ENCODE data around the gene SEC24C. TPM values are rescaled to one million over a fixed set of nuclear protein-coding genes. Genes with fewer than 3 reads are reported as not detected.

SEC24C gene
- polyA plus RNA-seq, 1 donor: 66.9 TPM

DNA sequence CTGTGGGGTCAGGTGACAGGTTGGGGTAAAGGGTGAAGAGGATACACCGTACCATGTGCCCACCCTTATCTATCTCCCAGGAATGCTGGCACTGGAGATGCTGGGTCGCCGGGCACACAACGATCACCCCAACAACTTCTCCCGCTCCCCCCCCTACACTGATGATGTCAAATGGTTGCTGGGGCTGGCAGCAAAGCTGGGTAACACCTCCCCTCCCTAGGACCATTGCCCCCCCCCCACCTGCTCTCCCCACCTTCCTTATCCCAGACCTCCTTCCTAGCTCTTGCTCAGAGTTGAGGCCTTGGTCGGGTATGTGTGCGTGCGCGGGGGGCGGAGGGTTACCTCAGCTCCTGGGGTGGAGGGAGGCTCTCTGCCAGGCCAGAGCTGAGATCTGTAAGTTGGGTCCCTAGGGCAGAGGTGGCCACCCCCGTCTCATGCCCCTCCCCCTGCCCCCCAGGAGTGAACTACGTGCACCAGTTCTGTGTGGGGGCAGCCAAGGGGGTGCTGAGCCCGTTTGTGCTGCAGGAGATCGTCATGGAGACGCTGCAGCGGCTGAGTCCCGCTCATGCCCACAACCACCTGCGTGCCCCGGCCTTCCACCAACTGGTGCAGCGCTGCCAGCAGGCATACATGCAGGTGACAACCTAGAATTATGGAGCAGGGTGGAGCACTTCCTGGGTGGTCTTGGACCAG is 56.5 kb downstream of the SEC24C start:
- H3K4me1 ChIP-seq (ENCODE audit: control insufficient read depth, insufficient read depth, low read length): no peaks in the 10 kb centered on the region
- peaks cover 91% of the 10 kb centered on the region for H3K36me3 ChIP-seq (ENCODE audit: control insufficient read depth, insufficient read depth, low read length)
- WGBS (ENCODE audit: insufficient coverage, low lambda C conversion rate): no CpG with 5 or more reads among the region's 20 CpGs

DNA sequence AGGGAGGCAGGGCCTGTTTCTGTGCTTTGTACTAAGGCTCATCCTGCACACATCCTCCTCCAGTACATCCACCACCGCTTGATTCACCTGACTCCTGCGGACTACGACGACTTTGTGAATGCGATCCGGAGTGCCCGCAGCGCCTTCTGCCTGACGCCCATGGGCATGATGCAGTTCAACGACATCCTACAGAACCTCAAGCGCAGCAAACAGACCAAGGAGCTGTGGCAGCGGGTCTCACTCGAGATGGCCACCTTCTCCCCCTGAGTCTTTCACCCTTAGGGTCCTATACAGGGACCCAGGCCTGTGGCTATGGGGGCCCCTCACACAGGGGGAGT is 57.0 kb downstream of the SEC24C start:
- Histone ChIP-seq H3K27me3 (ENCODE audit: control insufficient read depth, insufficient read depth, low read length) (no peaks in the 10 kb centered on the region), H3K9me3 (ENCODE audit: control insufficient read depth, low read depth, low read length) (no peaks in the 10 kb centered on the region), H3K4me3 (ENCODE audit: low read length) (no peak overlapping the region), H3K27ac (ENCODE audit: low read length) (no peak overlapping the region), H3K4me1 (ENCODE audit: control insufficient read depth, insufficient read depth, low read length) (no peaks in the 10 kb centered on the region), H3K36me3 (ENCODE audit: control insufficient read depth, insufficient read depth, low read length) (peaks cover 93% of the 10 kb centered on the region)
- WGBS (ENCODE audit: insufficient coverage, low lambda C conversion rate): no CpG with 5 or more reads among the region's 13 CpGs
- no peak for DNase-seq

More for the DNA sequence above, 56.5 kb downstream of the SEC24C start:
- Histone ChIP-seq H3K9me3 (ENCODE audit: control insufficient read depth, low read depth, low read length) (no peaks in the 10 kb centered on the region), H3K4me3 (ENCODE audit: low read length) (no peak overlapping the region), H3K27ac (ENCODE audit: low read length) (no peak overlapping the region), H3K27me3 (ENCODE audit: control insufficient read depth, insufficient read depth, low read length) (no peaks in the 10 kb centered on the region)
- DNase-seq: no peak

DNA sequence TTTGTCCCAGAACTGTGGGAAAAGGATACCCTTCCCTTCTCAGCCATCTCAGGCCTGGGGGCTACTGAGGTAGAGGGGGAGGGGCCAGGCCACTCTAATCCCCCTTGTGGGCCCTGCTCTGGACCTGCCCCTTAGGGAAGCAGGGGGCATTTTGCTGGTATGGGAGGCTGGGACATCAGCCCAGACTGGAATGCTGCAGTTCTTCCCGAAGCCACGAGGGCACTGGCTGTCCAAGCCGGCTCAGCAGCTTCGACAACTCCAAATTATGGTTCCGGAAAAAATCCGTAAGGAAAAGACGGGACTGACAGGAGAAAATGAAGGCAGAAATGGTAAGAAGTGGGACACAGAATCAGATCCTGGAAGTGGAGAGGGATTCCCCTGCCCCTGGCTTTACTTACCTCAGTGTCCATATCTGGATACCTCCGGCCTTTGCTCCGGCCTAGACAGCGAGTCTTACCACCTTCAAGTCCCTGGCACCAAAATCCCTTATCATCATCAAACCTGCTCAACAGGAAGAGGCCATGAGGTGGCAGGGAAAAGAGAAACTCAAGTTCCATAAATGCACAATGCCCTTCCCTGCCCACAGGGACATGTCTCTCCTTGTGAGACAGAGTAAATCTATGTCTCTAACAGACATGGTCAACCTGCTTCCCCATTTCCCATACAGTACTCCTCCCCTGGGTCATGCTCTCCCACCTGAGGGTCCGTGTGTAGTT is 58.3 kb downstream of the SEC24C start:
- Histone ChIP-seq H3K9me3 (ENCODE audit: control insufficient read depth, low read depth, low read length) (no peaks in the 10 kb centered on the region), H3K27me3 (ENCODE audit: control insufficient read depth, insufficient read depth, low read length) (no peaks in the 10 kb centered on the region), H3K36me3 (ENCODE audit: control insufficient read depth, insufficient read depth, low read length) (peaks cover 93% of the 10 kb centered on the region), H3K27ac (ENCODE audit: low read length) (no peak overlapping the region), H3K4me1 (ENCODE audit: control insufficient read depth, insufficient read depth, low read length) (no peaks in the 10 kb centered on the region), H3K4me3 (ENCODE audit: low read length) (no peak overlapping the region)
- no peak for DNase-seq
- WGBS (ENCODE audit: insufficient coverage, low lambda C conversion rate): 95% methylated on average over 7 of the region's 11 CpGs

DNA sequence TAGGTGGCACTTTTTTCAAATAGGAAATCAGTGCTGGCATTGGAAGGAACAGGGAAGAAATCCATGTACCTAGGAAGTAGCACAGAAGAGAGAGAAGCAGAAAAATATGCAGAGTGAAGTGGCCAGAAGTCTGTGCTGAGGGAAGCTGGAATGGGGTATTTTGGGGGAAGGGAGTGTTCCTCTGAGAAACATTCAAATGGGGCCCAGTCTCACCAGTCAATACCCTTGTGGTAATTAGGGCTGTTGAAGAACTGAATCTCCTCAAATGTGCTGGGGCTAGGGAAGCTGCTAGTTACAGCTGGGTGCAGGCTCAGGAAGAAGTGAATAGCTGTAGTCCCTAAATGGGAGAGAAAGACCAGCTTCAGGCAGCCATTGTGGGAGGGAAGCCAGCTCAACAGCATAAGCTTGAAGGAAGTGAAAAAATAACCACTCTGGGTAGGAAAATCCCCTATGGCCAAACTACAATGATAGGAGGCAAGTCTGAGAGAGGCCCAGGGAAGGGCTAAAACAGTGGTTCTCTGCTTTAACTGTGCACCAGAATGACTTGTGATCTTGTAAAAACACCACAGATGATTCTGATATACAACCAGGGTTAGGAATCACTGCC is 59.6 kb downstream of the SEC24C start:
- DNase-seq: no peak
- H3K27ac ChIP-seq (ENCODE audit: low read length): no peak overlapping the region
- peaks cover 94% of the 10 kb centered on the region for H3K36me3 ChIP-seq (ENCODE audit: control insufficient read depth, insufficient read depth, low read length)
- H3K27me3 ChIP-seq (ENCODE audit: control insufficient read depth, insufficient read depth, low read length): no peaks in the 10 kb centered on the region
- H3K4me3 ChIP-seq (ENCODE audit: low read length): no peak overlapping the region
- H3K9me3 ChIP-seq (ENCODE audit: control insufficient read depth, low read depth, low read length): no peaks in the 10 kb centered on the region
- H3K4me1 ChIP-seq (ENCODE audit: control insufficient read depth, insufficient read depth, low read length): no peaks in the 10 kb centered on the region

DNA sequence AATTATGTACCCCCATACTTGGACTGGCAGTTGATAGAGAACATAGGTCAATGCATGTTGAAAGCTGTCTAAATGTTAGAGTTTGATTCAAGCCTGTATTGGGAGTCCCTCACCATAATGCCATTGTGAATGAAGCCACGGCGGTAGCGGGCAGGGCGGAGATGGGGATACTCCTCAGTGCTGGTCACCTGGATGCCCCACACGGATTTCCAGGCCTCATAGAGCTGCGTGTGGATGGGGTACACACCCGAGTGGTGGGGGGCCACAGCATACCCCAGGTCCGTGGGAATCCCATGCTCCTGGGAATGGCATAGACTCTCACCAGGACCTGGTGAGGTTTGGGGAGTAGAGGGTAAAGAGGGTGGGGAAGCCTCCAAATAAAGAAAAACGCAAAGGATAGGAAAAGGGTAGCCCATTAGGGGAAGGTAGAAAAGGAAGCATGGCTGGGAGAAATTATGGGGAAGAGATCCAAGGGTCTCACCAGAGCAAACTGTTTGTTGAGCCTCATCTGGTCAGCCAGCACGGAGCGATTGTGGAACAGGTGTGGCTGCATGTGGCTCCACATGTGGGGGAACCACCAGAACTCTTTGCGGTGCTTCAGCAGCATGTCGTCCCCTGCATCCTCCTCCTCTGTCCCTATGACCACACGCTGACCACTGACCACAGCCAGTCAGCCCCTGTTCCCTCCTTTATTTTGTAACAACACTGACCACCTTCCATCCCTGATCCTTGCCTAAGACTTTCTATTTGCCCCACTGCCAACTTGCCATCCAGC is 62.2 kb downstream of the SEC24C start:
- Histone ChIP-seq H3K27me3 (ENCODE audit: control insufficient read depth, insufficient read depth, low read length) (no peaks in the 10 kb centered on the region), H3K4me1 (ENCODE audit: control insufficient read depth, insufficient read depth, low read length) (peaks cover 4% of the 10 kb centered on the region), H3K27ac (ENCODE audit: low read length) (no peak overlapping the region), H3K36me3 (ENCODE audit: control insufficient read depth, insufficient read depth, low read length) (peaks cover 70% of the 10 kb centered on the region), H3K4me3 (ENCODE audit: low read length) (no peak overlapping the region), H3K9me3 (ENCODE audit: control insufficient read depth, low read depth, low read length) (no peaks in the 10 kb centered on the region)
- 100% methylated on average over 1 of the region's 14 CpGs for WGBS (ENCODE audit: insufficient coverage, low lambda C conversion rate)
- no peak for DNase-seq

DNA sequence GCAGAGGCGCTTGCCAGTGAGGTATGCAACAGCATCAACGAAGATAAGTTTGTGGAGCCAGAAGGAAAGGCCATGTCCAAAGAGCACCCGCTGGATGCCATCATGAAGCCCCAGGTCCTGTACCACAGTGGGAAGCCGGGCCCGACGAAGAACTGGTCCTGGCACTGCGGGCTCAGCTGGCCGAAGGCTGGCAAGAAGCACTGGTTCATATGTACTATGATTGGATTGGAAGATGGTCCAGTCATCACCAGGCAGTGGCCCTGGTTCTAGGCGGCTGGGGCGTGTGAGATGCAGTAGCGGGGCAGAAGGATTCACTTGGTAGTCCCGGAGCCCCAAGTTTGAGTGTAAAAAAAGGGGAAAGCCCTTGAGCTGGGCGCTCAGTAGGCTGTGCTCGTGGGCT is 63.3 kb downstream of the SEC24C start:
- Histone ChIP-seq H3K36me3 (ENCODE audit: control insufficient read depth, insufficient read depth, low read length) (peaks cover 59% of the 10 kb centered on the region), H3K27me3 (ENCODE audit: control insufficient read depth, insufficient read depth, low read length) (no peaks in the 10 kb centered on the region), H3K4me3 (ENCODE audit: low read length) (no peak overlapping the region), H3K4me1 (ENCODE audit: control insufficient read depth, insufficient read depth, low read length) (peaks cover 4% of the 10 kb centered on the region), H3K9me3 (ENCODE audit: control insufficient read depth, low read depth, low read length) (no peaks in the 10 kb centered on the region), H3K27ac (ENCODE audit: low read length) (no peak overlapping the region)
- WGBS (ENCODE audit: insufficient coverage, low lambda C conversion rate): no CpG with 5 or more reads among the region's 14 CpGs
- no peak for DNase-seq

DNA sequence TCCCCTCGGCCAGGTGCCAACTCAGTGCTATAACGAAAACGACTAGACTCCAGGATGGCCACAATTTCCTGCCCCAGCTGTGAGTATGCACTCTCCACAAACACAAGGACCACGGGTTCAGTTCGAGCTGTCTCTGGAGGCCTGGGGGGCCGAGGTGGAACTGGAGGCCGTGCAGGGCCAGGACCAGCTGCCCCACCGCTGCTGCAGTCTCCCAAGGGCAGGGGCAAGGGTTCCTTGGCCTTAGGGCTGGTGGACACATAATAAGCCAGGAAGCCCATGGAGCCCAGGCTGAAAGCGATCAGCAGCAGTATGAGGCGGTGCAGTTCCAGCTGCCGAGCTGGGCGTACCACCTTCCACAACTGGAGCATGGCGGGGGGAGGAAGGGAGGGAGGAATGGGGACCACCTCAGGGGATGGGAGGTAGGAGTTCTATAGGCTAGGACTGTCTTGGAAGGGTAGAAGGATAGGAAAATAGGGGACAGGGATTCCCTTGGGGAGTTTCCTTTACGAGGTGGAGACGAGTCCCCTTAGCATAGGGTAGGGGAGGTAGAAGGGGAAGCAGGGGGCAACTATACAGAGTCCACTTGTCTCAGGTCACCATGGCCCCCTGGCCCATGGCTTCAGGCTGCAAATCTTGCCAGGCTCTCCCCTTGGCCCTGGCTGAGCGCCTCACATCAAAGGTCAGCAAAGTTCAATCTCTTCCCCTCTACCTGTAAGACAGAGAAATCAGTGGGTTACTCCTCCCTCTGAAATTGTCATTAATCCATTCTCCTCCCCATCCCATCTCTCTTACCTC is 64.0 kb downstream of the SEC24C start:
- no peak for DNase-seq
- no CpG with 5 or more reads among the region's 16 CpGs for WGBS (ENCODE audit: insufficient coverage, low lambda C conversion rate)
- H3K36me3 ChIP-seq (ENCODE audit: control insufficient read depth, insufficient read depth, low read length): peaks cover 54% of the 10 kb centered on the region
- no peak overlapping the region for H3K27ac ChIP-seq (ENCODE audit: low read length)
- H3K27me3 ChIP-seq (ENCODE audit: control insufficient read depth, insufficient read depth, low read length): no peaks in the 10 kb centered on the region
- H3K9me3 ChIP-seq (ENCODE audit: control insufficient read depth, low read depth, low read length): no peaks in the 10 kb centered on the region
- peaks cover 4% of the 10 kb centered on the region for H3K4me1 ChIP-seq (ENCODE audit: control insufficient read depth, insufficient read depth, low read length)
- no peak overlapping the region for H3K4me3 ChIP-seq (ENCODE audit: low read length)

DNA sequence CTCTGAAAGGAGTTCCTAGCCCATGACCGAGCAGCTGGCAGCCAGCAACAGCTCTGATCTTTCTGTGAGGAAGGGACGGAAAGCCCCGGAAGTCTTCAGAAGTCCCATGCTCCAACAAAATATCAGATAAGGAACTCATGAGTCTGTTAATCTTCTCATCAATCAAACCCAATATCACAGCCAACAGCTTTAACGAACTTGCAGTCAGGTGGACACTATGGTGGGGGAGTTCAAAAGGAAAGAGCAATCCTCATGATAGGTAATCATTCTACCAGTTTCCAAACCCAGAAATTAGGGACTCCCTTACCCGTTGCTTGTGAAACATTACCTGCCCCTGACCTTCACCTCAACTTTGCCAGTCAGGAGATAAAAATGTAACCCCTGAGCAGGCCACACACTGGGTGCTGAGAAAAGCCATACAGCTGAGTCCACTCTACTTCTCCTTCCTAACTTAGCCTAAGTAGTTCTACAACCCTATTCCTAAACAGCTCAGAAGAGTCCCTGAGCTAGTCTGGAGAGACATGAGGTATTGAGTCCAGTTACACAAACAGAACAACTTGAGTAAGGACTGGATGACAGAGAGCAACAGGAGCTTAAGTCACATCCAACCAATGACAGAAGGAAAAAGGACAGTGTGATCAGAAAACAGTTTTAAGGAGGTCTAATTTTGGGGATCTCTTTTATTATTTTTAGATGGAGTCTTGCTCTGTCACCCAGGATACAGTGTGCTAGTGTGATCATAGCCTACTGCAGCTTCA is 65.1 kb downstream of the SEC24C start:
- H3K27ac ChIP-seq (ENCODE audit: low read length): no peak overlapping the region
- no peaks in the 10 kb centered on the region for H3K27me3 ChIP-seq (ENCODE audit: control insufficient read depth, insufficient read depth, low read length)
- DNase-seq: no peak
- no CpG with 5 or more reads among the region's 5 CpGs for WGBS (ENCODE audit: insufficient coverage, low lambda C conversion rate)
- H3K4me3 ChIP-seq (ENCODE audit: low read length): no peak overlapping the region
- peaks cover 4% of the 10 kb centered on the region for H3K4me1 ChIP-seq (ENCODE audit: control insufficient read depth, insufficient read depth, low read length)
- H3K9me3 ChIP-seq (ENCODE audit: control insufficient read depth, low read depth, low read length): no peaks in the 10 kb centered on the region
- peaks cover 53% of the 10 kb centered on the region for H3K36me3 ChIP-seq (ENCODE audit: control insufficient read depth, insufficient read depth, low read length)

DNA sequence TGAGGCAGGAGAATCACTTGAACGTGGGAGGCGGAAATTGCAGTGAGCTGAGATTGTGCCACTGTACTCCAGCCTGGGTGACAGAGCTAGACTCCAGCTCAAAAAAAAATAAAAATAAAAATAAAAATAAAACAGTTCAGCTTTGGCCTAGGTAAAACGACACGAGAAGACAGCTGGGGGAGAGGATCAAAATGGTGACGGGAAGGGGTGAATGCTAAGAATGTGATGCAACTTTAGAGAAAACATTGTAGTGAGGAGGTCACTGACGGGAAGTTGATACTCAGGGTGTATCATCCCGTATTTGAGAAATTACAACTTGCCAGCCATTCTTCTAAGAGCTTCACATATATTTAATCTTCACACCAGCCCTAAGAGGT is 66.2 kb downstream of the SEC24C start:
- no peak for DNase-seq
- peaks cover 57% of the 10 kb centered on the region for H3K36me3 ChIP-seq (ENCODE audit: control insufficient read depth, insufficient read depth, low read length)
- no peaks in the 10 kb centered on the region for H3K27me3 ChIP-seq (ENCODE audit: control insufficient read depth, insufficient read depth, low read length)
- H3K4me1 ChIP-seq (ENCODE audit: control insufficient read depth, insufficient read depth, low read length): peaks cover 4% of the 10 kb centered on the region
- WGBS (ENCODE audit: insufficient coverage, low lambda C conversion rate): 92% methylated on average over 2 of the region's 7 CpGs
- H3K27ac ChIP-seq (ENCODE audit: low read length): no peak overlapping the region
- no peaks in the 10 kb centered on the region for H3K9me3 ChIP-seq (ENCODE audit: control insufficient read depth, low read depth, low read length)
- H3K4me3 ChIP-seq (ENCODE audit: low read length): peak overlapping the region; percentile 64

Data from large intestine (tissue), 3 donors.